GM18867 (cell line): Measurements from ENCODE around the gene COMP.

Experiments used
- ATAC-seq: cut with Tn5 transposase; IDR thresholded peaks from one replicate; pipeline ENCODE4 v1.9.1; 2021; ENCODE audit warnings: mild to moderate bottlenecking, moderate library complexity; ENCODE audit not compliant: unreplicated experiment

COMP gene

GRCh38 chr19:18804139-18804601 lies 13.1 kb upstream of the COMP start:
- no peak for ATAC-seq

- no peak for ATAC-seq
Observed at GRCh38 chr19:18803550-18804138, 12.5 kb upstream of the COMP start.

GRCh38 chr19:18802354-18802753 lies 11.2 kb upstream of the COMP start:
- ATAC-seq = no peak

GRCh38 chr19:18800636-18801035 lies 9.5 kb upstream of the COMP start:
- no peak for ATAC-seq

GRCh38 chr19:18800079-18800478 lies 9.0 kb upstream of the COMP start:
- no peak for ATAC-seq

GRCh38 chr19:18799389-18799970 lies 8.4 kb upstream of the COMP start:
- no peak for ATAC-seq

GRCh38 chr19:18798384-18799352 lies 7.6 kb upstream of the COMP start:
- no peak for ATAC-seq

- ATAC-seq = no peak
Observed at GRCh38 chr19:18796239-18796638, 5.1 kb upstream of the COMP start.

GRCh38 chr19:18795540-18795939 lies 4.4 kb upstream of the COMP start:
- ATAC-seq = no peak

GRCh38 chr19:18794692-18795091 lies 3.6 kb upstream of the COMP start:
- ATAC-seq = no peak

GRCh38 chr19:18794029-18794313 lies 2.9 kb upstream of the COMP start:
- no peak for ATAC-seq

GRCh38 chr19:18793144-18794028 lies 2.3 kb upstream of the COMP start:
- ATAC-seq = no peak

GRCh38 chr19:18792661-18793060 lies 1.6 kb upstream of the COMP start:
- no peak for ATAC-seq

- ATAC-seq = no peak
Observed at GRCh38 chr19:18791315-18791678, 192 bp upstream of the COMP start.

GRCh38 chr19:18789883-18790565 lies 1.1 kb downstream of the COMP start:
- no peak for ATAC-seq

GRCh38 chr19:18789422-18789869 lies 1.7 kb downstream of the COMP start:
- ATAC-seq = no peak

GRCh38 chr19:18788529-18789421 lies 2.3 kb downstream of the COMP start:
- no peak for ATAC-seq

- ATAC-seq = no peak
Observed at GRCh38 chr19:18785179-18786124, 5.7 kb downstream of the COMP start.
